HL-60/S4 (cell line): ENCODE measurements around the gene CHRND.

Experiments
- in situ Hi-C: fragments of 300-500 bp; cut with MboI; formaldehyde crosslinking; loops from 2 replicates; pipeline ENCODE4 v1.14.3; 2022; ENCODE audit warnings: low sequenced_read_pairs

The CHRND gene

DNA sequence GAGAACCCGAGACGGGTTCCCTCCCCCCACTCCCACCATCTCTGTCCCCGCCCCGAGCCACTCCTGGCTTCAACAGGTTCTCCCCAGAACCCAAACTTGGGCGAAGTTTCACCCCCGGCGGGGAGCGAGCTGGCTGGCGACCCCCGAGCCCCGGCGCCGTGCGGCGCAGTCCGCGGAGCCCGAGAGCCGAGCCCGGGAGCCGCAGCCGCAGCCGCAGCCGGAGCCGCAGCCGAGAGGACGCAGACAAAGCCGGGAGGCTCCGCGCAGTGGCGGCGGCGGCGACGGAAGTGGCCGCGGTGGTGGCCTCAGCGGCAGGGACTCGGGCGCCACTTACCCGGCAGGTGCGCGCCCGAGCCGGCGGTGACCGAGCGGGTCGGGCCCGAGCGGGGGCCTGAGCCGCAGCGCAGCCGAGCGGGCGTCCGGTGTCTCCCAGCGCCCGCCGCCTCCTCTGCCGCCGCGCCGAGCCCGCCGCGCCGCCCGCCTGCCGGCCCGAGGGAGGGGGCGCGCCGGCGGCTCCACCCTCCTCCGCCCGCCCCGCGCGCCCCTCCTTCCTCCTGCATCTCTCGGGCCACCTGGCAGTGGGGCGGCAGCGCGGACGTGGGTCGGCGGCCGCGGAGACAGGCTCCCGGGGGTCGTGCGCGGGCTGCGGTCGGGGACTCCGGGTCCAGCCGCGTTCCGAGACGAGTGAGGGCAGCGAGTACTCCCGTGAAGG lies 38.4 kb upstream of the CHRND start, which contains the start of gene ECEL1:
TSS of gene ECEL1 (minus strand) at position 450 of the 712 bp plus-strand sequence. CDS start 1,181 bp downstream, outside the sequence.
- in situ Hi-C loops = no loop called here

DNA sequence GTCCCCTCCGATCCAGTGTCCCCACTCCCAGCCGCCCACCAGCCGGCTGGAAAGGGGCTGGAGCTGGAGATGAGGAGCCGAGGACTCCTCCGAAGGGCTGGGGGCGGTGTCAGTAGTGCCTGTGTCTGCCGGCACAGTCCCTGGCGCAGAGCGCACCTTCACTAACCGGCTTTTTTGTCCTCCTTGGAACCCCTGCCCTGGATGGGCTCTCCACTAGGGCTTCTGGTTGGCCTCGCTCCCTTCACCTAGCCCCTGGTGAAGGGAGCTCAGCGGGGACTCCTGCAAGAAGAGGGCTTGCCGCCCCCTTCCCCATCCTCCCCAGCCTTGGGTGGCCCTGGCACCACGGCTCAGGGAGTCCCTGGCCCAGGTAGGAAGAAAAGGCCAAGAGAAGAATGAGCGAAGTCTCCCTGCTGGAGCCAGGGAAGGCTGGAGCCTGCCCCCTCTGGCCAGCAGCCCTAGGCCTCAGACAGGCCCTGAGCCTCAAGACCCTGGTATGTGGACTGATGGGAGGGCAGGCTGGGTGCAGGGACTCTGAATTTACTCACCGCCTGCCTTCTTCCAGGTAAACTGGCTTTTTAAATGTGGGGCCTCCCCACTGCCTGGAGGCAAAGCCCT lies 37.8 kb upstream of the CHRND start:
- in situ Hi-C loops = no loop called here

DNA sequence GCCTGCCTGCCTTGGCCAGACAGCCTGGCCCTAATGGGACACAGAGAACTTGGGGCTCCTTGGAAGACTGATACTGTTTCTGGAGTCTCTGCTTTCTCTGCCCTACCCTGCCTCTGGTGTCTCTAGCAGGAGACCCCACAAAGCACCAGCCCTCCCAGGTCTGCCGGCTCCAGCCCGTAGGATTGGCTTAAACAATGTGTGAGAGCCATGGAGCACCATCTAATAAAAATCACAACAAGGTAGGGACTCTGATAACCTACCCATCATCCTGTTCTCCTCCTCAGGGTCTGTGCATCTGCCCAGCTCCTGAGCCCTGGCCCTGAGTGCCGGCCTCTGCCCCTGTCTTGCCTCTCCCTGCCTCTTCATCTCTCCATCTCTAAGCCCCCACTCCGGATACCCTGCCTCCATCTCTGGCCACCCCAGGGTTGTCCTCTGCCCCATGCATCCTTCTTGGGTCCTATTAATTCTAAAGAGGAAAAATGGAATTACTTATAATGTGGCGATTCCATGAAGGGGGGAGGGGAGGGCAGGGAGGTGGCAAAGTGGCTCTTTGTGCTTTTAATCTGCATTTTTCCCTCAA lies 37.1 kb upstream of the CHRND start:
- in situ Hi-C loops = no loop called here

DNA sequence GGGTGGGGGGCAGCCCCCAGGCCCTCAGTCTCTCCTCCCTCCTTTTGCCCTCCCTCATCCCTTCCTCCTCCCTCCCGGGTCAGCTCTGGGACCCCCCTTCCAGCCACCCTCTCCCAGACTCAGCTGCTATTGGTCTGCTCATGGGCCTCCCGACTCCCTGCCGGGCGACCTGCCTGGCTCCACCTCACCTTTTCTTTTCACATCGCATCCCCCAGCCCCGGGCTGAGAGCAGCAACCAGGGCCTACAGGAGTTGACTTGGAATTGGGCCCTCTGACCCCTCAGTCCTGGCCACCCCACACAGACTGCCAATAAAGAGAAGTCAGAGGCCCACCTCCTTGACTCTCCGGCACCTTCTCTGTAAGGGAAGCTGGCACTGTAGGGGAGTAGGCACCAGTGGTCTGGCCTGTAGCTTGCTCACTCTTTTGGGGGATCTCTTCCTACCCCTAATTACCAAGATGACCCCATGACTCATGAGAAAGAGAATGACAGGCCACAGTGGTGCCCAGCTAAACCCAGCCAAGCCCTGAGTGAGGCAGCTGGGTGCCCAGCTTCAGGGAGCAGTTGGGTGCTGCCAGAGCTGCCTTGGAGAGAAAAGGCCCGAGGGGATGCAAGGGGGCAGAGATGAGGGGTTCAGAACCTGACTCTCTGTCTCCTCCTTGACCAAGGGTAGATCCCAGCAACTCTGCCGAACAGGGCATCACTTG lies 36.3 kb upstream of the CHRND start:
- in situ Hi-C loops = no loop called here

DNA sequence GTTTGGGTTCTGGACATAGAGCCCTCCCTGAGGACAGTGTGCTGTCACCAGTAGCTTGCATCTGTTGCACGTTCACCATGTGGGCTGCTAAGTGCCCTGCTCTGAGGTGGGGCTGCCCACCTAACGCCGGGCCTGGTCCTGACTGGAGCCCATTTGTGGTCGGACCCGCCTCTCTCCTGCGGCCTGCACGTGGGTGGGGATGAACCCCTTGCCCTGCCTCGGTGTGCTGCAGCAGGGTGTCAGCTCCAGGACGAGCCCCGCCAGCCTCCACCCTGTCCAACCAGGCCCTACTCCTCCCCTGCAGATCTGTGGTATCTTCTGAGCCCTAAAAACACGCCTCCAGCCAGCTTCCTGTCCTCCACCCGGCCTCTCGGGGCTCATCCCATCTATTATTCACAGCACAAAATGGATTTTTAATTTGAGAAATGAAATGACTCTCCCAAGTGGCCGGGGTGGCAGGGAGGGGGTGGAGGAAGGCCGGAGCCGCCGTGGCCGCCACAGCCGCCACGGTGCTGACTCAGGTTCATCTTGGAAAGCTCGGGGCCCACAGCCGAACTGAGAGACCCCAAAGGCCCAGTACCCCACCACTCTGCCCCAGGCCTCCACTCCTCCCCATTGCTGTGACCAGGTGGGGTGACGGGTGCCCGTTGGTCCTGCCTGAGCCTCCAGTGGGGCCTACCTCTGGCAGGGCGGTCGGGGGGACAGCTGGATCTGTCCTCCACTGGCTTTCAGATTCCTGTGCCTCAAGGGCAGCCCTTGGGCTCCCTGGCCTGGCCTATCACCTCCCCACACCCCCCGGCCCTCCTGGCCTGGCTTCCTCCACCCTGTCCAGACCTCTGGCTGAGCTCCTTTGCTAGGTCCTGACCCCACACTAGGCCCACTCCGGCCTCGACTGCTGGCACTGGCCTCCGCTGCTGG lies 35.5 kb upstream of the CHRND start:
- in situ Hi-C loops = no loop called here

DNA sequence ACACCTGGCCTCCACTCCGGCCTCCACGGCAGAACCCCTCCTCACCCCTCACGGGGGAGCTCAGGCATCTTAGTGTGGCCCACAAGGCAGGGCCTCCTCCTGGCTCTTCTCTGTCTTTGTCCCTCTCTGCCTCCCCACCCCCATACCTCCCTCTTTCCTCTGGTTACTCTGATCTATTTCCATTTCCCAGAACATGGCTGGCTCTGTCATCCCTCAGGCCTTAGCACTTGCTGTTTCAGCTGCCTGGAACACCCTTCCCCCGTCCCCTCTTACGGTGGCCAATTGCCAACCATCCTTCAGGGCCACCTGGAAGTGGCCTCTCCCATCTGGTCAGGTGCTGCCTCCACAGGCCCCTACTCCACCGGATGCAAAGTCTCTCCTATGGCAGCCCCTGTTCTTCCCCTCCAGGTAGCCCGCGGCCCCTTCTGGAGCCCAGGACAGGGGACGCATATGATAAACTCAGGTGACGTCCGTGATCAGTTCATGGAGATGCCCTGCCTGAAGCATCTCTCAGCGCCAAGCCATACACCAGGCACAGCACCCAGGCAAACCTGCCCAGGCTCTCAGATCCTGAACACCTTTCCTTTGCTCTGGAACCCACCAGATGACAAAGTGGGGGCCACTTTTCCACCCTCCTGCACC lies 34.7 kb upstream of the CHRND start:
- in situ Hi-C loops = no loop called here

DNA sequence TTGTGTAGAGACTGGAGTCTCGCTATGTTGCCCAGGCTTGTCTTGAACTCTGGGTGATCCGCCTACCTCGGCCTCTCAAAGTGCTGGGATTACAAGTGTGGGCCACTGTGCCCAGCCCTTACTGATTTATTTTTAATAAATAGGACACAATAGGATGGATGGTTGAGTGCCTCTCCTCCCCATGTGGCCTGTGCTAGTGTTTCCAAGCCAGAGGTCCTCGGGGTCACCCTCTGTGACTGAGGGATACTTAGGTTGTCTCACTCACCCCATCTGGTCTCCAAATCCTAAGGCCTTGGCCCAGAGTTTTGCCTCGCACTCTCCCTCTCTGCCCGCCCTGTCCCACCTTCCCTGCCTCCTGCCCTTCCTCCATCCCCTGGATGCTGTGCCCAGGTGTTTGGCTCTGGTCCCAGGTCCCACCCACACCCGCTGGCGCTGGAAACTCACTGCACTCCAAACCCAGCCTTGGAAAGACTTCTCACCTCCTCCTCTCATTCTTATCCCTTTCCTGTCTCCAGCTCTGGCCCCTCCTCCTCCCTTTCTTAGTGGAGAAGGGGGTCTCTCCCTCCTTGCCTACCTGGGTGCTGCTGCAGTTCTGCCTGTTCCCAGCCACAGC lies 33.6 kb upstream of the CHRND start:
- in situ Hi-C loops = no loop called here

DNA sequence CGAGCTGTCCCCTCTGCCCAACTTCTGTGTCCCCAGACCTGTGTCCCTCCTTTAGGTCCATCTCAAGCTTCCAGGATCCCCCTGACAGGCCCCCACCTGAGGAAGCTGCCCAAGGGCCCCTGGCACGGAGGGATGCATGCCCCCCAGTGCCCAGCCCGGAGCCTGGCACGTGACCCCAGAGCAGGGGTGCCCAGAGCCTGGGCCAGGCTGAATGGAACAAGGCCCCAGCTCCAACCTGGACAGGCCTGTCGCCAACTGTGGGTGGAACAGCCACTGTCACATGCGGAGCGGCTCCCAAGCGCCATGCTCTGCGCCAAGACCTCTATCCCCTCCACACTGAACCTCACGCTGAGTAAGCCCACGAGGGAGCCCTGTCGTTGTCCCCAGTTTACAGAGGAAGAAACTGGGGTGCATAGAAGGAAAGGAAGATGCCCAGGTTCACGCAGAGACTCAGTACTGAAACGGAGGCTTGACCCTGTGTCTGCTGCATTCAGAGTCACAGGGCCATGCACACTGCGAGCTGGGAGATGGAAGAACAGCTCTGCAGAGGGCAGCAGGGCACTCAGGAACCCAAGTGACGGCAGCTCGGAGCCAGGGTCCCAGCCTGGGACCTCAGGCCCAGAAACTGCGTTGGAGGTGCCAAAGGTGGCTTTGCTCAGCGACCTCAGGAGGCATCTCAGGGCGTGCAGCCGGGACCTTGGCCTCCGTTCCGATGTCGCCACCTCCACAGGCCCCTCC lies 32.8 kb upstream of the CHRND start:
- in situ Hi-C loops = no loop called here

DNA sequence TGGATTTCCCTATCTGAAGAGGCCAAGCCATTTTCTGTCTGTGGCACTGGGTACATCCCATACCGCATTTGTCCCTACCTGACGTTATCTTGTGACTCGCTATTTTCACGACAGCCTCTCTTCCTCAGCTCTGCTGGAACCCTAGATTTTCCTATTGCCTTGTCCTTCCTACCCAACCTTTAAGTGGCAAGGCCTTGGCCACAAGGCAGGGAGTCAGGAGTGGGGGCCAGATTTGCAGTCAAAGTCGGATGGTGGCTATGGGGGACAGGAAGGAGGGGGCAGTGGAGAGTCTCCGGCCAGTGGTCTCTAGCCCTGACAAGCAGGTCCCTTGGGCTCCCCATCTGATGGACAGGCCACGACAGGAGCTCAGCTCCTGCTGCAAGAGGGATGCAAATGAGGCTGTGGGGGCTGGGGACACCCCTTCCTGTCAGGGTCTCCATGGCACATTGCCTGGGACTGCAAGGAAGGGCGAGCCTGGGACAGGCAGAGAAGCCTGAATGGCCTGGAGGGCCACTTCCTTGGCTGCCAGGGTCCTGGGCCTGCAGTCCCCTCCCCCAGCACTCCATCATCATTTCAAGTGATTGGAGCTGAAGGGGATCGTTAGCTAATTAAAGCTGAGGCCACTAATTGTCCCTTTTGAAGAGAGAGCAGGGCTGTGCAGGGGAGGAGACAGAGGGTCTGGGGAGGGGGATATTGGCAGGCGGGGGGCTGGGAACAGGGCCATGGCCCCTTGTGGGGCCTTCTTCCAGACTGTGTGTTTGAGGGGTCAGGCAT lies 32.1 kb upstream of the CHRND start:
- in situ Hi-C loops = no loop called here

DNA sequence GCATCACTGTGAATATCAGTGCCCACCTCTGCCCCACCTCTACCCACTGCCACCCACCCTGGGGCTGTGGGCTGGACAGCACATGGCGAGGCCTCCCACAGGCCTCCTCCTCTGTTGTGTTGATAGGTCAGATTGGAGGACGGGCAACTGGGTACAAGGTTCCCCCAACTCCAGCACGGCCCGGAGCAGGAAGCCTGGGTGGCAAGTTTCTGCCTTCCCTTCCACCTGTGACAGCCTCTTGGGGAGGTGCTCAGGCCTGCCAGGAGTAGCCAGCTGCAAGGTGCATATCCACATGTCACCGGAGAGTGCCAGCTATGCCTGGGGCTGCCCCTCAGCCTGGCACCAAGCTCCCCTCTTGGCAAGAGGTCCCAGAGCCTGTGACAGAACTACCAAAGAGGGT lies 31.4 kb upstream of the CHRND start:
- in situ Hi-C loops = no loop called here

DNA sequence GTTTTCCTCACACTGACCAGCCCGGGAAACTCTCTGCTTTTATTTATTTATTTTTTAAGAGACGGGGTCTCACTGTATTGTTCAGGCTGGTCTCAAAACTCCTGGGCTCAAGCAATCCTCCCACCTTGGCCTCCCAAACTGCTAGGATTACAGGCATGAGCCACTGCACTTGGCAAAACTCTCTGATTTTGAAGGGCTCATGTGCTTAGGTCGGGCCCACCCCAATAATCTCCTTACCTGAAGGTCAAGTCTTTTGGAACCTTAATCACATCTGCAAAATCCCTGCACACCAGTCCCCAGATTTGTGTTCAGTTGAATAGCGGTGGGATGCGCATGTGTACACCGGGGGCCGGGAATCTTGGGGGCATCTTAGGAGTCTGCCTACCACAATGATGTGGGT lies 30.7 kb upstream of the CHRND start:
- in situ Hi-C loops = no loop called here

DNA sequence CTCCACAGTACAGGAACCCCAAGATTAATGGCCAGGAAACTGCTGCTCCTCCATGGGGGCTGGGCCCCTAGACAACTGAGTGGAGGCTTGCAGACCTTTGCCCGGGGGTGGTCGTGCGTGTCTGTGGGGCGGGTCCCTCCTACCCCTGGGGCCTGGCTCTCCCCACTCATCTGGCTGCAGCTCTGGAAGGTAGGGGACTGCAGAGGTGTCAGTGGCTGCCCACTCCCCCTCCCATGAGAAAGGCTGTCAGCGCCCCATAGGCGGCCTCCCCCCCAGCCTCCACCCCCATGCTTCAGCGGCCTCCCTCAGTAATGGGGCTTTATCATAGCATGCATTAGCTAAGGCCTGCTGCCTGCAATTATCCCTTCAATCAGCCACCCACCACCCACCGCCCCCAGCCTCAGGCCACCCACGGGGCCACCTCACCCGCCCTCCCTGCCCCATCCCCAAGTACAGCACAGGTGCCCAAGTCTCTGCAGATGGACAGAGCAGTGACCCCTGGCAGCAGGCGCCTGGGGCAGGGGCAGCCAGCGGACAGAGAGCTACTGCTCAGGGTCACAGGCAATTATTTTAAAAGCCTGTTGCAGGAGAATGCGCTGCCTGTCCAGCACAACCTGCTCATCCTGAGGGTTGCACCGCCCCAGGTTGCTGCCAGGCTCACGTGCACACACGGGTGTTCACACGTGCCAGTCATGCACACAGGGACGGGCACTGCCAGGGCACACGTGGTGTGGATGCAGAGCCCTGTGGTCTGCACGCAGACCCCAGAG lies 29.3 kb upstream of the CHRND start:
- in situ Hi-C loops = no loop called here

DNA sequence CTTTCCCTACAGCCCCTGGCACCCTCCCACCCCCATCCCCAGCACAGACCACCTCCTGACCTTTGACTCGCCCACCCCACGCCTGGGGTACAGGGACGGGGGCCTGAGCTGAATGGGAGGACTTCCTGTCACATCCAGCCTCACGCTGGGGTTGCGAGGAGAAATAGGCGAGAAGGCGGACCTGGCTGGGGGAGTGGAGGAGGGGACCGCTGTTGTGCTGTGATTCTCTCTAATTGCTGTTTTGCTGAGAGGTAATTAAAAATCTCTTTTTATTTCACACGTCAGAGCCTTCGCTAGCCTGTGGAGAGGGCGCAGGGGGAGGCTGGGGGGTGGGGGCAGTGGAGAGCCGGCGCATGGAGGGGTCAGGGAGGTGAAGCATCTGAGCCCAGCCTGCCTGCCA lies 28.6 kb upstream of the CHRND start:
- in situ Hi-C loops = no loop called here

DNA sequence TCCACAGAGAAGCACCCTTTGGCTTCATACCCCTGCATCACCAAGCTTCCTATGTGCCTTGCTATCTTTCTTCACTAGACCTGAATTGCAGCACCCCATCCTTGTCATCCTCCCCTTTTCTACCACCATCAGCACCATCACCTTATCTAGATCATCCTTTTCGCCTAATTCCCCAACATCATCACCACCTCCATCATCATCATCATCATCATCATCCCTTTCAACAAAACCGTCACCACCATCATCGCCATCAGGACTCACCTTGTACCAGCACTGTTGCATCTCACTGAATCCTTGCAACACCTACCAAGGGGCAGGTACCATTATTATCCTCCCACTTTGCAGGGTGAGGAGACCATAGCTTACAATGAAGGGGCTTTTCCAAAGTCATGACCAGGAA lies 27.5 kb upstream of the CHRND start:
- in situ Hi-C loops = no loop called here

DNA sequence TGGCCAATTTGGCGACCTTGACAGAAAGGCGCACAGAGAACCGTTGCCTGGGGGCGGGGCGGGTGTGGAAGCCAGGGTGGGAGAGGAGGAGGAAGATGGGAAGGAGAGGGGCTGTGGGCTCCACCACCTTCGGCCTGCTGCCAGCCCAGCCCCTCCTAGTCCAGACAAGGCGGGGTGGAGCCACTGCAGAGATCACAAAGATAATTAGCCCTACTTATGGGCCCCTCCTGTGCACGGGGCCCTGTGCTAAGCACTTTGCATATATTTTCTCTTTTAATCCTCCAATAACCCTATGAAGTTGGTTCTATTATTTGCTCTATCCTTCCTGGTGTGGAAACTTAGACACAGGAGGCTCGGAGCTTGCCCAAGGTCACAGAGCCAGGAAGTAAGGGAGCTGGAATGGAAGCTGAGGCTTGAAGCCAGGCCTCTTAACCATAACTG lies 24.6 kb upstream of the CHRND start:
- in situ Hi-C loops = no loop called here

DNA sequence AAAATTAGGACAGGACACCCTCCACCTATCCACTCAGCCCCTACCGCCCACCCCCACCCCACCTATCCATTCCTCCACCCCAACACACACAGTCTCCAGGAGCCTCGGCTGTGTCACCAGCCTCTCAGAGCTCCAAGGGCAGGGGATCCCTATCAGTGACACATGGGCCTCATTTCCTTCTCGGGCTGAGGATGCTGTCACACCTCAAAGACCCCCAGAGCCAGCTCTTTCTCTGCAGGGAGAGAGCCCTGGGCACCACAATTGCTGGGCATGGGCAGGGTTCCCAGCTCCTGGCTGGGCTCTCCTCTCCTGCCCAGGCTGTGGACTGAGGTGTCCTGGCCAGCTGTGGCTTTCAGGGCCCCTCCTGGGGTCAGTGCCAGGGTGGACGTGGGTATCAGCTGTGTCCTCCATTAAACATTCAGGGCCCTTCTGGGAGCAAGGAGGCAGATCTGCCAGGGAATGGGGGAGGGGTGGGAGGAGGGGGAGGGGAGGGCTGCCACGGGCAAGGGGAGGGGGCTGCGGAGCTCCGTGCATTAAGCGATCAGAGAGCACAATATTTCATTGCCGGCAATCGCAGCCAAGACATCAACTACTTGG lies 24.1 kb upstream of the CHRND start:
- in situ Hi-C loops = no loop called here

DNA sequence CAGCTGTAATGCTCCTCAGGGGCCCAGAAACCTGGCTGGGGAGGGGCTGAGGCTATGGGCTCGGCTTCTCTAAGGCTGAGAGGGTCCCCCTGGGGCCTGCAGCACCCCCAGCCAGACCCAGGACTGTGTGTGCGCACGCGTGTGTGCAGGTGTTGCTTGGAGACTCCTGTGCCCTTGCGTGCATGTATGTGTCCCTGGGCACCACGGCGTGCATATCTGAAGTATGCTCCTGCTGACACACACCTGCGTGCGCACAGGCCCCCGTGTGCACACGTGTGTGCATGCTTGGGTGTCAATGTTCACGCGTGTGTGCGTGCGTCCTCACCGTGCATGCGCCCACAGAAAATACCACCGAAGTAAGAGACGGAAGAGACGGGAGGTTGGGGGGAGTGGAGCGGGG lies 23.4 kb upstream of the CHRND start:
- in situ Hi-C loops = no loop called here
